GM12873 (cell line): ENCODE results near the gene TMEM51.

Experiments used
- CTCF ChIP-seq: IDR thresholded peaks from 2 replicates; pipeline ENCODE4 v1.5.1; 2012; ENCODE audit warnings: low read depth, mild to moderate bottlenecking, moderate library complexity, low read length, control low read depth; ENCODE audit not compliant: insufficient read depth; ENCODE audit errors: missing control alignments

Gene TMEM51

GRCh38 chr1:15205586-15206346, 52.2 kb downstream of the TMEM51 start:
- no peak for TF ChIP-seq CTCF

DNA sequence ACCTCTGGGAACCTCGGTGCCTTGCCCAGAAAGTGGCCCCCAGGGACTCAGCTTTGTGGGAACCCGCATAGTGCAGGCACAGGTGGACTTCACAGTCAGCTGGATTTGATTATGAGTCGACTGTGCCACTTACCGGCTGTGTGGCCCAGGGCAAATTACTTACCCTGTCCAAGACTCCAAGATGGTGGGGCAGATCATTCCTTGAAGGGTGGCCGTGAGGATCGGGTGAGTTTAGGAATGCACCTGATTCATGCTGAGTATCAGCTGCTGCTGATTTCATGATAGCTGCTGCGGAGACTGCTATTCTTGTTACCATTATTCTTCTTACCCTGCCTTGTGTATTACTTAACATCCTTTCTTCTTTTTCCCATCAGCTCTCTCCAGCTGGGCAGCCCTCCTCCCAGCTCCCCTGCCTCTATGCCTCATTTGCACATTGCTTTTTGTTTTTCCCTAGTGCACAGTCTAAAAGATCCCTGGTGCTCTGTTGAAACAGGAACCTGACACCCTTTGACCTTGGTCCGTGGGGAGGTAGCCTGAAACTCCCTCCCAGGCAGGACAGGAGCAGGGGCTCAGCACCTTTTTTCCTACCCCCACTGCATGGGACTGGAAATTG, 53.0 kb downstream of the TMEM51 start:
- TF ChIP-seq CTCF: no peak

DNA sequence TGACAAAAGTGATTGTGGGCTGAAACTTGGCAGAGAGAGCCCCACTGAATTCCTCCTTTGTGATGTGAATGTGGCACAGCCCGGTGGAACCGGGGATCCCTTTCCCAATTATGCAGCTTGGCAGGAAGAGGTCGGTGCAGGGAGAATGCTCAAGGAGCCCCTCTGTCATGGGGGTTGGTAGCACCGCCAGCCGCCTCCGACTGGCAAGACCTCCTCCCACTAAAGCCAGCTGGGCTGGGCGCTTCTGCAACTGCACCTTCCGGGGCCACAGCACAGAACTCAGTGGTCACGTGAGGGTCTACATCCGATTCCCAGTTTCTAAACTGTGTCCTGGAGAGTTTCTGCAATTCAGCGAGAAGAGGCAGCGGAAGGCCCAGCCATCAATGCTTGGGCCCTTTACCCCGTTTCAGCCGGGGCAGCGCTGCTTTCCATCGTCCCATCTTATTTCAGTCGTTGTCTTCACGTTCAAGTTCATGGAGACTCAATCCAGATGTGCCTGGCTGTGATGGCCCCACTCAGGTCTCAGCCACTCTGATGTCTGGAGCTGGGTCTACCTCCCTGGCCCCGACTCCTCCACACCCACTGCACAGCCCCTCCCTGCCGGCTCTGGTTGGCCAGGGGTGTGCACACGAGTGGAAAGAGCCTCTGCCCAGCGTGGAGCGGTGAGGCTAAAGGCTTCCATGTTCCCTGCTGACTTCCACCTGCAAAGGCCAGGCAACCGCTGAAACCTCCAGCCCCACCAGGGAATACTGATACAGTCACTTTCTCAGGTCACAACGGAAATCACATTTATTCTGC, 53.7 kb downstream of the TMEM51 start:
- no peak for TF ChIP-seq CTCF

- no peak for TF ChIP-seq CTCF
Measured at GRCh38 chr1:15207829-15208429, 54.4 kb downstream of the TMEM51 start.

- TF ChIP-seq CTCF: no peak
Measured at GRCh38 chr1:15210651-15211375, 57.3 kb downstream of the TMEM51 start.

GRCh38 chr1:15211424-15211823, 57.9 kb downstream of the TMEM51 start:
- no peak for TF ChIP-seq CTCF
